NCI-H128 (cell line): ENCODE measurements around the gene MTCH1.
"Not testable (repeated sequence)": the region's sequence is repeated elsewhere in the genome, so short reads cannot be mapped to it uniquely, and the experiment has no call there.

Experiments
- DNase-seq: peaks from one replicate; lab custom pipeline; 2025; ENCODE audit not compliant: unreplicated experiment; lab: John Stamatoyannopoulos, UW

The MTCH1 gene

DNA sequence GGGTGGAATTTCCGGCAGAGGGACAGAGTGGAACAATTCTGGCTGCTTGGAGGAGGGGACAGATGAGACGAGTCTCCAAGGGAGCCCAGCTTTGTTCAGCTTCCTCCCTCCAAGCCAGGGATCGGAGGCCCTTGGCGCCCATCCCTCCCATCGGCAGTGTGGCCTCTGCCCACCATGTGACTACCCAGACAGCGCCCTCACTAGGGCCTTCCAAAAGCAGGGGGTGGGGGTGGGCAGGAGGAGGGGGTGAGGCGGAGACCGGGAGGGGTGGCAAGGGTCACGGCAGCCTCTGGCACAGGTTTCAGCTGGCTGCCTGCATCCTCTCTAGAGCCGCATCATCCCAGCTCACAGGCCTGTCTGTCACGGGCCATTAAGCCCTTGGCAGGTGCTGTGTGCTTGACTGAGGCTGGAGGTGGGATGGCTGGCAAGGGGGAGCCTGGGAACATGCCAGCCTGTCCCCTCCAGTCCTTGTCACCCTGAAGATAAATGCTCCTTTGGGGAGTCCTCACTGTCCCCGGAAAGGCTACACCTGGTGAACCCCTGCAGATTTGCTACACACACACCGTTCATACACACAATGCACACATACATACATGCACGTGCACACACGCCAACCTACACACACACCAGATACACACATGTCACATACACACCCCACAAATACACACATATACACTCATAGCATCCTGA, 13.2 kb upstream of the MTCH1 start:
- DNase-seq: peak; percentile 47

DNA sequence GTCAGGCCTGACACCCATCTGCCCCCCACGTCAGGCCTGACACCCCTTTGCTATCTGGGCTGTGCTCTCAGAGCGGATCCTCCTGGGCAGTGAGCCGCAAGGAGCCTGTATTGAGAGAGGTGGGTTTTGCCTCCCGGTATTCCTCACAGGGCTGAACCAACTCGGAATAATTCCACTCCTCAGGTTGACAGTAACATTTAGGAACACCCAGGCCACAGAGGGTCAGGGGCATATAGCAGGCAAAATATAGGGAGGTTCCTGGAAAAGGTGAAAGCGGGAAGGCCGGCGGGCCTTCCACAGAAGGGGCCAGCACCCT, 12.7 kb upstream of the MTCH1 start:
- no peak for DNase-seq

GRCh38 chr6:36997811-36998722, 12.1 kb upstream of the MTCH1 start:
- DNase-seq: peak; percentile 22

- DNase-seq: not testable (repeated sequence)
These were observed 4.4 kb upstream of the MTCH1 start for GRCh38 chr6:36990401-36990800.

DNA sequence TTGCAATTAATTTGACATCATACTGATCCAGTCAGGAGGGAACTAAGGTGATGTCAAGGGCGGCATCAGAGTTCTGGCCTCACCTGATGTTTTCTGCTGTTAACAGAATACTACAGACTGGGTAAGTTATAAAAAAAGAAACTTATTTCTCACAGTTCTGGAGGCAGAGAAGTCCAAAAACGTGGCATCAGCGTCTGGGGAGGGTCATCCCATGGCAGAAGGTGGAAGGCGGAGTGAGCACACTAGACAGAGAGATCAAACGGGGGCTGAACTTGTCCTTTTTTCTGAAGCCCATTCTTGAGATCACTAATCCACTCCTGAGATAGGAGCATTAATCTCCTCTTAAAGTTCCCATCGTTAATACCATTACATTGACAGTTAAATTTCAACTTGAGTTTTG, 3.3 kb upstream of the MTCH1 start:
- no peak for DNase-seq

GRCh38 chr6:36986704-36987047, 680 bp upstream of the MTCH1 start:
- no peak for DNase-seq

- no peak for DNase-seq
These were observed 584 bp downstream of the MTCH1 start for GRCh38 chr6:36985417-36985807.

DNA sequence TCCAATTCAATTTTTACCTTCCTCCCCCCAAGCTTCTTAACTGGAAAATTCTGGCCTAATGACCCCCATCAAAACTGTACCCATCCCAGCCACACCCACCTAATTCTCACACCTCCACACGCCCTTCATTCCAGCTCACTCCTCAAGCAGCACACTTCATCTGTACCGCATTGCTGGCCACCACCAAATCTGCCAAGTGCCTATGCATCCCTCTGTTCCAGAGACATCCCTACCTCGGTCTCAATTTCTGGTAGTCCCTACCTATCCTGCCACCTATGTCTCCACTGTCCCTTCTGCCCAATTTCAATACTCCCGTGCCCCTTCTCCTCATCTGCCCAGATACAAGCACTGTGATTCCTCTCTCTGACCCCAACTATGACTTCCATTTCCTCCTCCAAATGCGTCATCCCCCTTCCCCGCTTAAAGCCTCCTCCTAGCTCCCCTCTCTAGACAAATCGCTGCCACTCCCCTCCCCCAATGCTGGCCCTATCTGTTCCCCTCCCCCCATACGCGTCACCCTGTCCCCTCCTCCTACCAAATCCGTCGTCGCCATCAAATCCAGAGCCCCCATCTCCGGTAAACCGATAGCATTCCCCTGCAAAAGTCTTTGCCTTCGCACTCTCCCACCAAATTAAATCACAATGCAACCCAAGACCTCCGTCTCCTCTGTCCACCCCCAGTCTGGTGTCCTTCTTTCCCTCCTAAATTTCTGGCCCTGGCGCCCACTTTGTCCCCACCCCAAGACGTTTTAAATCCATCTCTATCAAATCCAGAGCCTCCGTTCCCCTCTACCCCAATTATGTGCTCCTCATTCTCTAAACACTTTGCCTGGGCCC, 1.2 kb downstream of the MTCH1 start:
- no peak for DNase-seq

- no peak for DNase-seq
These were observed 2.5 kb downstream of the MTCH1 start for GRCh38 chr6:36983538-36983937.

- DNase-seq: peak; percentile 18
These were observed 4.9 kb downstream of the MTCH1 start for GRCh38 chr6:36980876-36981619.

DNA sequence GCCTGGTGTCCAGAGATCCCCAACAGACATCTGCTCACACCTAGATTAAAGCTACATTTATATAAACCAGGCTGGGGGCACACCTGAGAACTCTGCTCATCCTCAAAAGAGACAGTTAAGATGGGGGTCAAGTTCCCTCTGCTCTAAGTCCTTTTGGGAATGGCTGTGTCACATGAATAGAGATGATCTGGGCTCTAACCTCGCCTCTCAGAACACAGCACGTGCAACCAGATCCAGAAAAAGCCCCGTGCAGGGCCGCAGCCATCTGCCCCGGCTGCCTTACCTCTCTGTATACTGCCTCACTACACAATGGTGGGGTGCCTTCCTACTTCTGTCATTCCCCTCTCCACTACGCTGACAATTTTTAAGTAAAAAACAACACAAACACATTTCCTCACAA, 5.9 kb downstream of the MTCH1 start:
- no peak for DNase-seq

GRCh38 chr6:36979347-36979742, 6.7 kb downstream of the MTCH1 start:
- DNase-seq: peak; percentile 38

- no peak for DNase-seq
These were observed 7.3 kb downstream of the MTCH1 start for GRCh38 chr6:36978421-36979346.

DNA sequence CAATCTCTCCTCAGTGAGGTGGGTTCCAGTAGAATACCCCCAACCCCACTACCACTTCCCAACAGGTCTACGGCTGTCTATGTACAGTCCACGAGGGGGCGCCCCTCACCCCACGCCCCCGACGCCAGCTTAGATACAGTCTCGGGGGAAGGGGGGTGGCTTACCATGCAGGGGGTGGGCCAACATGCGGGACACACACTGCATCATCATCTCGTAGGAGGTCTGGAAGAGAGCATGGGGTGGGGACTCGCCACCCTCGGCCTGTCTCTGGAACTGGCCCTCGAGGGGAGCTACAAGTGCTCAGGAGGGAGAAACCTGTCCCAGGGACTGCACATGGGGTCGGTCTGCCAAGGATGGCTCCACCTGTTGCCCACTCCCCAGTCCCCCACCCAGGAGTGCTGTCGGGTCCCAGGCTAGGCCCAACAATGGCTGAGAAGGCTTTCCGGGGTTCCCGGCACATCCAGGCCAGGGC, 8.5 kb downstream of the MTCH1 start:
- no peak for DNase-seq

DNA sequence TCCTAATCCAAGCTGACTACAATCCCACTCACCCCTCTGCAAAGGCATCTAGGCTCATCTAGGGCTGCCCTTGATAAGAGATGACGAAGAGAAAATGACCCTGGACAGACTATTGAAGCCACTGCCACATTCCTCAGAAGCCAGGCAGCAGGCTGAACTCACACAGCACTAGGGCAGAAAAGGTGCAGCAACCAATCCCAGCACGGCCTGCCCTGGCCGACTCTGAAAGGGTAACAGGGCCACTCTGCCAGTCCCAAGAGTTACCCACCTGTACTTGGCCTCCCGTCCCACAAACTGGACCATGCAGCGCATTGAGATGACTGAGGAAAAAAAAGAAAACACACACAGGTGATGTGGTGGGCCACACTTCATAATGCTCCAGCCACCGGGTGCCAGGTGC, 9.1 kb downstream of the MTCH1 start:
- DNase-seq: no peak

DNA sequence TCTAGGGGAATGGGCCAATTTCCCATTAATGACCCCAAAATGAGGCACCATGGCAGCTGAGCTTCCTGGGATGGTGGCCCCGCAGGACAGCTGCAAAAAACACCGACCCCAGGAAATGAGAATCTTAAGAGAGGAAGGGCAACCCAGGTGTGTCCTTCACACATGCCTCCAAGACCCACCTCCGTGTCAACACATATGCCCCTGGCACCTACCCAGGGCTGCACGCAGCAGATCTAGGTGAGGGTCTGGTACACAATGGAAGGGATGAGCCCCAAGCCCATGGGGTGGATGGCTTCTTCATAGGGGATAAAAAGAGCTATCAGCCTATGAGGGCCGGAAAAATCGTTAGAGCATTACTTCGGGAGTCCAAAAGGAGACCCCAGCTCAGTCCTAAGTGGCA, 9.5 kb downstream of the MTCH1 start:
- no peak for DNase-seq

DNA sequence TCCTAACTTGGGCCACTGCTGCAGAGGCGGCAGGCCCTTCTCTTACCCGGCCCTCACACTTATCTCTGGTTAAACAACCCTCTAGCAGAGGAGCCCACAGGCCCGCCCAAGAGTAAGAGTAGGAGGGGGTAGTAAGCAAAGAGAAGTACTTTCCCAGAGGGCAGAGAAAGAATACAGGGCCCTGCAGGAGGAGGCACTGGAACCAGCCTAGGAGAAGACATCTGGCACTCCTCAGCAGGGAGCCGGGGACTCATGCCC, 10.1 kb downstream of the MTCH1 start:
- no peak for DNase-seq

- no peak for DNase-seq
These were observed 10.6 kb downstream of the MTCH1 start for GRCh38 chr6:36975231-36976006.

GRCh38 chr6:36973647-36974046, 12.3 kb downstream of the MTCH1 start:
- no peak for DNase-seq
